ENCODE results near the gene ZSWIM5. TPM values are rescaled to one million over a fixed set of nuclear protein-coding genes. Genes with fewer than 3 reads are reported as not detected.

The ZSWIM5 gene
- total and polyA plus RNA-seq, 2 of the 8 experiments (the other 6 are each of a cell fraction or from before 2014, with no cell fraction given), result 2.5 to 3.9 TPM

DNA sequence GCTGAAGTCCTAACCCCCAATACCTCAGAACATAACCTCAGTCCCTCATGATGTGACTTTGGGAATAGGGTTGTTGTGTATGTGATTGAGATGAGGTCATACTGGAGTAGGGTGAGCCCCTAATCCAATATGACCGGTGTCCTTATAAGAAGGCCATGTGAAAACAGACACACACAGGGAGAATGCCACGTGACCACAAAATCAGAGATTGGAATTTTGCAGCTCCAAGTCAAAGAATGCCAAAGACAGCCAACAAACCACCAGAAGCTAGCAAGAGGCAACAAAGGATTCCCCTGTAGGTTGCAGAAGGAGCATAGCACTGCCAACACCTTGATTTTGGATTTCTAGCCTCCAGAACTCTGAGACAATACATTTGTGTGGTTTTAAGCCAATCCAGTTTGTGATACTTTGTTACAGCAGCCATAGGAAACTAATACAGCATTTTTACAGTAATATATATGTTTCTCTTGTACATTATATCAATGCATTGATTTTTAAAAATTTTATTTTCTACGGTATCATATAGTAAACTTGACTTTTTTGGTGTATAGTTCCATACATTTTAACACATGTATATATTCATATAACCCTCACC, 5.4 kb downstream of the ZSWIM5 start:
- no peak overlapping the region for H4K91ac ChIP-seq (replicated peaks; ENCODE audit: insufficient read length, low read length)
- no peaks in the 10 kb centered on the region for H3K36me3 ChIP-seq (ENCODE audit: control insufficient read depth in 2 of 4, insufficient read depth in 4 of 4, low read length in 3 of 4)
- no peak overlapping the region for H3K27ac ChIP-seq (ENCODE audit: low read depth, low read length)
- no peak overlapping the region for H3K14ac ChIP-seq (ENCODE audit: insufficient read length)
- H3K9ac ChIP-seq (replicated peaks in 1 of 4; ENCODE audit: extremely low read depth in 1 of 4, low read depth in 3 of 4, low read length in 3 of 4), result peak overlapping the region in 1 of 4 experiments; percentile 13; a peak in 1 of 7 replicates
- no peaks in the 10 kb centered on the region; a peak in 1 of 7 replicates for H3K4me1 ChIP-seq (replicated peaks in 1 of 4; ENCODE audit: control insufficient read depth in 3 of 4, insufficient read depth in 4 of 4, low read length in 3 of 4)
- no peak overlapping the region for H2AK5ac ChIP-seq (ENCODE audit: low read depth, low read length)
- no peak overlapping the region for H3K56ac ChIP-seq (replicated peaks; ENCODE audit: insufficient read length, low read depth, low read length)
- H2BK15ac ChIP-seq (ENCODE audit: low read length), result no peak overlapping the region
- no peak overlapping the region for H3K18ac ChIP-seq (ENCODE audit: extremely low read depth, low read length)
- no peak overlapping the region for H2AFZ ChIP-seq (ENCODE audit: low read length)
- DNase-seq (ENCODE audit: low read depth in 1 of 2, low spot score in 2 of 2), result no peak
- H2BK5ac ChIP-seq (ENCODE audit: low read depth, low read length), result no peak overlapping the region
- no peaks in the 10 kb centered on the region for H4K20me1 ChIP-seq (replicated peaks in 1 of 2; ENCODE audit: control insufficient read depth in 1 of 2, insufficient read depth in 2 of 2, low read length in 2 of 2)
- H2BK12ac ChIP-seq (ENCODE audit: low read depth, low read length), result no peak overlapping the region
- ChIA-PET CTCF (ENCODE audit: partially characterized antibody) (no interaction called here), POLR2A (ENCODE audit: partially characterized antibody) (interaction anchor here (0.6 kb wide), 1 partner anchor 424 kb away, joined by 4 read pairs; no protein-coding TSS in a partner anchor)
- H4K5ac ChIP-seq (ENCODE audit: insufficient read length, low read depth, low read length), result no peak overlapping the region
- no peak overlapping the region for H3K23ac ChIP-seq (ENCODE audit: insufficient read length)
- H3K4ac ChIP-seq (replicated peaks; ENCODE audit: insufficient read length, low read depth, low read length), result no peak overlapping the region
- peak; percentile 42 for FAIRE-seq
- H3K9me3 ChIP-seq (ENCODE audit: insufficient read depth in 2 of 2, low read depth in 1 of 2, low read length in 1 of 2), result no peaks in the 10 kb centered on the region; a peak in 1 of 4 replicates
- H3K79me2 ChIP-seq (ENCODE audit: control insufficient read depth in 1 of 2, insufficient read depth in 2 of 2, low read length in 2 of 2), result no peaks in the 10 kb centered on the region
- H2BK20ac ChIP-seq (ENCODE audit: low read length), result no peak overlapping the region
- no peak overlapping the region for H4K8ac ChIP-seq (ENCODE audit: extremely low read depth, insufficient read depth, low read length)
- no peak overlapping the region for H3K4me2 ChIP-seq (ENCODE audit: insufficient read depth in 1 of 2, low read depth in 2 of 2, low read length in 2 of 2)
- peaks cover 0 to 8% (median 5%) of the 10 kb centered on the region in 4 experiments; a peak in 5 of 7 replicates for H3K27me3 ChIP-seq (replicated peaks in 1 of 4; ENCODE audit: control insufficient read depth in 3 of 4, extremely low read depth in 1 of 4, insufficient read depth in 3 of 4, low read length in 3 of 4)
- no peaks in the 10 kb centered on the region for H3K79me1 ChIP-seq (ENCODE audit: low read depth, low read length)
- no peak overlapping the region for H2BK120ac ChIP-seq (replicated peaks; ENCODE audit: low read depth, low read length)
- 87% methylated on average over 3 of the region's 3 CpGs; no CpG with 5 or more reads in 1 of the 2 experiments for WGBS, 2 experiments (ENCODE audit: extremely low coverage in 1 of 2, insufficient coverage in 1 of 2, insufficient read length in 1 of 2, insufficient replicate concordance in 2 of 2, low coverage in 1 of 2, low lambda C conversion rate in 2 of 2, missing lambda C conversion rate in 1 of 2)
- peaks cover 7% of the 10 kb centered on the region; the same call in 1 of the 2 replicates for H3K23me2 ChIP-seq (ENCODE audit: low read depth, low read length)
- no peak overlapping the region for H3K4me3 ChIP-seq (ENCODE audit: extremely low read depth in 1 of 4, insufficient read depth in 2 of 4, low read depth in 3 of 4, low read length in 4 of 4)
- no peak for TF ChIP-seq SP1 (IDR thresholded peaks at IDR 0.05; ENCODE audit: low read depth, low read length)
- TF ChIP-seq, protein P1, sequence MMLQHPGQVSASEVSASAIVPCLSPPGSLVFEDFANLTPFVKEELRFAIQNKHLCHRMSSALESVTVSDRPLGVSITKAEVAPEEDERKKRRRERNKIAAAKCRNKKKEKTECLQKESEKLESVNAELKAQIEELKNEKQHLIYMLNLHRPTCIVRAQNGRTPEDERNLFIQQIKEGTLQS (IDR thresholded peaks at IDR 0.05; ENCODE audit: insufficient read depth, low read depth, low read length), result no peak
- TF ChIP-seq SIX5 (IDR thresholded peaks at IDR 0.05; ENCODE audit: low read depth, low read length), result no peak
- TF ChIP-seq ASH2L (IDR thresholded peaks at IDR 0.05; ENCODE audit: low read length), result no peak
- no peak for TF ChIP-seq KDM4A (IDR thresholded peaks at IDR 0.05; ENCODE audit: low read depth, low read length, severe bottlenecking)
- TF ChIP-seq JUN (IDR thresholded peaks at IDR 0.05; ENCODE audit: low read depth, low read length), result no peak
- no peak for TF ChIP-seq FOSL1 (IDR thresholded peaks at IDR 0.05; ENCODE audit: insufficient read depth, low read depth, low read length)
- TF ChIP-seq SP4 (IDR thresholded peaks at IDR 0.05; ENCODE audit: low read length), result no peak
- no peak for TF ChIP-seq JUND (IDR thresholded peaks at IDR 0.05; ENCODE audit: low read length)
- no peak for TF ChIP-seq BRCA1 (IDR thresholded peaks at IDR 0.05; ENCODE audit: low read depth, low read length)
- TF ChIP-seq TBP (IDR thresholded peaks at IDR 0.05; ENCODE audit: low read depth, low read length), result no peak
- TF ChIP-seq NRF1 (IDR thresholded peaks at IDR 0.05; ENCODE audit: low read depth, low read length), result no peak
- no peak for TF ChIP-seq HDAC6 (IDR thresholded peaks at IDR 0.05; ENCODE audit: low read depth, low read length)
- TF ChIP-seq MAFK (IDR thresholded peaks at IDR 0.05; ENCODE audit: low read depth, low read length), result no peak
- TF ChIP-seq CREB1 (IDR thresholded peaks at IDR 0.05), result no peak
